Stimulated activated CD8-positive, alpha-beta memory T cell treated with anti-CD3 and anti-CD28 coated beads, Interleukin-15, amount 100 ng/mL, for 48 hours (primary cell): Measurements from ENCODE around the gene DAD1.

ENCODE experiments used
- DNase-seq, 2 donors: peaks; one replicate each; pipeline ENCODE4 v3.0.0-alpha.2; 2020; ENCODE audit warnings: low read depth in 2 of 2

The DAD1 gene

DNA sequence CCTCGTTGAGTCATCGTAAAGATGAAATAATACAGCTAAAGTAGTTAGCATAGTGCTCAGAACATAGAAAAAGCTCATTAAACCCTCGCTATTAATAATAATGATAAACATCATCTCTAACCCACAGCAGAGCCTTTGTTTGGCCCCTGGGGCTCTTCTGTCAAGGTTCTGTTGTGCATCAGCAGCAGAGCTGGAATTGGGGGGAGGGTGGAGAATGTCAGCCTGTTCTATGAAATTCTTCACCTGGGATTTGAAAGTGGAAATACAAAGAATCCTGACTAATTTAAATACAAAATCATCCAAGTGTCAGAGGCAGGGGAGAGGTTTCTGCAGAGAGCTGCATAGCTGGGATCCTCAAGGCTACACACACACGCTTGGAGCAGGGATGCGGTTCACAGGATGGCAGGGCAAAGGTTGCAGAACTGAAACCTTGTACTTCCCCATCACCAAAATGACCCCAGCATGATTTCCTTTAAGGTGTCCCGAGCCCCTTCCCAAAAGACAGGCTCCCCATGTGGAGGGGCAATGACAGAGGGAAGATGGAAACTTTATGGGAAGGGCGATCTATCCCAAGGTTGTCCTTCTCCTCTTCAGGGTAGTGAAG is 71.8 kb downstream of the DAD1 start:
- no peak for DNase-seq

DNA sequence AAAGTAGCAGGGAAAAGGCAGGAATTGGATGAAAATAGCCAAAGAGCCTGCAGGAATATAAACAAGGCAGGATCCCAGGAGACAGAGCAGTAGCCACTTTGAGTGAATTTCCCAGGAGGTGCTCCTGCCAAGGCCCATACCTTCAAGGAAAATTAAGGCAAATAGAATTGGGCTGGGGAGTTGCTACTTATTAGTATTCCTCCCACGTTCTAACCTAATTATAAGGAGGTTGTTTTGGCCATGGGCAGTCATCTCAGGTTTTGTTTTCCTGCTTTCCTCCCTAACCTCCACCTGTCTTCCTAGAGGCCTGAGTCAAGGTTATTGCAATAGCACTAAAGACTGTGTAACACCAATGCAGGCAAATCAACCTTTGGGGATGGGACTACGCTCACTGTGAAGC is 73.1 kb downstream of the DAD1 start:
- no peak for DNase-seq
